LNCAP (cell line): Measurements from ENCODE around the gene DCLK2.

Source experiments
- CTCF ChIP-seq: fragments of 450-650 bp; IDR thresholded peaks from 2 replicates; pipeline ENCODE4 v1.5.1; 2017; ENCODE audit warnings: mild to moderate bottlenecking

Gene DCLK2

GRCh38 chr4:150080875-150081274, 2.6 kb downstream of the DCLK2 start:
- TF ChIP-seq CTCF = no peak

GRCh38 chr4:150082241-150082640, 4.0 kb downstream of the DCLK2 start:
- no peak for TF ChIP-seq CTCF

- TF ChIP-seq CTCF = no peak
These were observed 8.8 kb downstream of the DCLK2 start for GRCh38 chr4:150087006-150087405.

- TF ChIP-seq CTCF = no peak
These were observed 11.5 kb downstream of the DCLK2 start for GRCh38 chr4:150089732-150090131.

- TF ChIP-seq CTCF = no peak
These were observed 12.6 kb downstream of the DCLK2 start for GRCh38 chr4:150090836-150091235.

- no peak for TF ChIP-seq CTCF
These were observed 16.4 kb downstream of the DCLK2 start for GRCh38 chr4:150094676-150095075.

GRCh38 chr4:150096625-150097024, 18.4 kb downstream of the DCLK2 start:
- no peak for TF ChIP-seq CTCF

- no peak for TF ChIP-seq CTCF
These were observed 20.0 kb downstream of the DCLK2 start for GRCh38 chr4:150098214-150098613.
